H1 (cell line): ENCODE data around the gene MDK.

Experiments
- ATF3 ChIP-seq: IDR thresholded peaks from 2 replicates; pipeline ENCODE4 v1.6.1; 2011; ENCODE audit warnings: low read depth, mild to moderate bottlenecking, low read length; ENCODE audit not compliant: insufficient read depth
- CHD7 ChIP-seq: fragments of 300-600 bp; sonication (generic); IDR thresholded peaks from 2 replicates; pipeline ENCODE4 v1.7.1; 2012; ENCODE audit warnings: low read length, moderate library complexity, mild to moderate bottlenecking, inconsistent platforms; ENCODE audit not compliant: insufficient replicate concordance
- CTCF ChIP-seq, 3 experiments: IDR thresholded peaks; 1 replicate in 2 of 3; 2 replicates in 1 of 3; pipeline versions ENCODE4 v1.5.1 to v1.6.1; 2011; ENCODE audit warnings: low read length in 3 of 3, mild to moderate bottlenecking in 3 of 3, inconsistent platforms in 2 of 3, low read depth in 1 of 3, moderate library complexity in 1 of 3; ENCODE audit not compliant: insufficient read depth in 1 of 3; ENCODE audit errors: control extremely low read depth in 1 of 3
- JUND ChIP-seq: IDR thresholded peaks from 2 replicates; pipeline ENCODE4 v1.6.1; 2011; ENCODE audit warnings: mild to moderate bottlenecking, improper control_type of control experiment, low read length
- KDM5A ChIP-seq: fragments of 200-600 bp; IDR thresholded peaks from 2 replicates; pipeline ENCODE4 v1.7.1; 2012; ENCODE audit warnings: mild to moderate bottlenecking, low read length, inconsistent platforms, mixed read lengths
- MAFK ChIP-seq: IDR thresholded peaks from 2 replicates; pipeline ENCODE4 v1.6.1; 2012; ENCODE audit warnings: low read depth, mild to moderate bottlenecking, improper control_type of control experiment, low read length
- PHF8 ChIP-seq: fragments of 200-600 bp; sonication (generic); conservative IDR thresholded peaks from 2 replicates; pipeline ENCODE4 v1.7.1; 2012; ENCODE audit warnings: low read depth, mild to moderate bottlenecking, inconsistent platforms, low read length, moderate library complexity
- POLR2A ChIP-seq, 2 experiments: IDR thresholded peaks; 1 replicate in 1 of 2; 2 replicates in 1 of 2; pipeline ENCODE4 v1.6.1; 2011; ENCODE audit warnings: low read depth in 2 of 2, low read length in 2 of 2, mild to moderate bottlenecking in 2 of 2; ENCODE audit errors: control extremely low read depth in 1 of 2
- RAD21 ChIP-seq, 2 experiments: IDR thresholded peaks in 1 of 2; conservative IDR thresholded peaks in 1 of 2; 2 replicates each; pipeline ENCODE4 v1.6.1; 2011; ENCODE audit warnings: low read depth in 2 of 2, low read length in 2 of 2, improper control_type of control experiment in 1 of 2, inconsistent platforms in 1 of 2, mild to moderate bottlenecking in 1 of 2, moderate library complexity in 1 of 2
- RXRA ChIP-seq: IDR thresholded peaks from 2 replicates; pipeline ENCODE4 v1.6.1; 2011; ENCODE audit warnings: low read depth, mild to moderate bottlenecking, low read length, moderate library complexity; ENCODE audit not compliant: insufficient read depth
- SP4 ChIP-seq: IDR thresholded peaks from 2 replicates; pipeline ENCODE4 v1.6.1; 2012; ENCODE audit warnings: low read length, inconsistent platforms
- USF2 ChIP-seq: IDR thresholded peaks from 2 replicates; pipeline ENCODE4 v1.6.1; 2011; ENCODE audit warnings: low read length, improper control_type of control experiment

- TF ChIP-seq JUND (no peak), MAFK (no peak), ATF3 (no peak), RXRA (no peak), CTCF (IDR thresholded peaks at IDR 0.05; ENCODE audit: control extremely low read depth in 1 of 3, insufficient read depth in 1 of 3, low read depth in 1 of 3, low read length in 3 of 3) (no peak), SP4 (no peak), KDM5A (no peak), PHF8 (no peak), POLR2A (IDR thresholded peaks at IDR 0.05; ENCODE audit: control extremely low read depth in 1 of 2, low read depth in 2 of 2, low read length in 2 of 2) (no peak), RAD21 (IDR thresholded peaks at IDR 0.05 in 1 of 2, conservative IDR thresholded peaks at IDR 0.05 in 1 of 2; ENCODE audit: low read depth in 2 of 2, low read length in 2 of 2) (no peak), USF2 (no peak), CHD7 (no peak)
These were observed 15.2 kb upstream of the MDK start for GRCh38 chr11:46366260-46366659.
